HG03457 (cell line): ENCODE measurements around the gene ALB.

Source experiments
- ATAC-seq: cut with Tn5 transposase; IDR thresholded peaks from one replicate; pipeline ENCODE4 v1.9.1; 2021; ENCODE audit warnings: moderate number of reproducible peaks; ENCODE audit not compliant: unreplicated experiment

Gene ALB

GRCh38 chr4:73429118-73429517 is 25.0 kb downstream of the ALB start:
- ATAC-seq, result no peak

GRCh38 chr4:73429826-73430587 is 25.9 kb downstream of the ALB start:
- ATAC-seq, result no peak

DNA sequence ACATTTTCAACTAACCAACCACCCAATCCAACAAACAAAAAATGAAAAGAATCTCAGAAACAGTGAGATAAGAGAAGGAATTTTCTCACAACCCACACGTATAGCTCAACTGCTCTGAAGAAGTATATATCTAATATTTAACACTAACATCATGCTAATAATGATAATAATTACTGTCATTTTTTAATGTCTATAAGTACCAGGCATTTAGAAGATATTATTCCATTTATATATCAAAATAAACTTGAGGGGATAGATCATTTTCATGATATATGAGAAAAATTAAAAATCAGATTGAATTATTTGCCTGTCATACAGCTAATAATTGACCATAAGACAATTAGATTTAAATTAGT is 27.7 kb downstream of the ALB start:
- no peak for ATAC-seq

DNA sequence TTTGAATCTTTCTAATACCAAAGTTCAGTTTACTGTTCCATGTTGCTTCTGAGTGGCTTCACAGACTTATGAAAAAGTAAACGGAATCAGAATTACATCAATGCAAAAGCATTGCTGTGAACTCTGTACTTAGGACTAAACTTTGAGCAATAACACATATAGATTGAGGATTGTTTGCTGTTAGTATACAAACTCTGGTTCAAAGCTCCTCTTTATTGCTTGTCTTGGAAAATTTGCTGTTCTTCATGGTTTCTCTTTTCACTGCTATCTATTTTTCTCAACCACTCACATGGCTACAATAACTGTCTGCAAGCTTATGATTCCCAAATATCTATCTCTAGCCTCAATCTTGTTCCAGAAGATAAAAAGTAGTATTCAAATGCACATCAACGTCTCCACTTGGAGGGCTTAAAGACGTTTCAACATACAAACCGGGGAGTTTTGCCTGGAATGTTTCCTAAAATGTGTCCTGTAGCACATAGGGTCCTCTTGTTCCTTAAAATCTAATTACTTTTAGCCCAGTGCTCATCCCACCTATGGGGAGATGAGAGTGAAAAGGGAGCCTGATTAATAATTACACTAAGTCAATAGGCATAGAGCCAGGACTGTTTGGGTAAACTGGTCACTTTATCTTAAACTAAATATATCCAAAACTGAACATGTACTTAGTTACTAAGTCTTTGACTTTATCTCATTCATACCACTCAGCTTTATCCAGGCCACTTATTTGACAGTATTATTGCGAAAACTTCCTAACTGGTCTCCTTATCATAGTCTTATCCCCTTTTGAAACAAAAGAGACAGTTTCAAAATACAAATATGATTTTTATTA is 28.3 kb downstream of the ALB start:
- no peak for ATAC-seq

DNA sequence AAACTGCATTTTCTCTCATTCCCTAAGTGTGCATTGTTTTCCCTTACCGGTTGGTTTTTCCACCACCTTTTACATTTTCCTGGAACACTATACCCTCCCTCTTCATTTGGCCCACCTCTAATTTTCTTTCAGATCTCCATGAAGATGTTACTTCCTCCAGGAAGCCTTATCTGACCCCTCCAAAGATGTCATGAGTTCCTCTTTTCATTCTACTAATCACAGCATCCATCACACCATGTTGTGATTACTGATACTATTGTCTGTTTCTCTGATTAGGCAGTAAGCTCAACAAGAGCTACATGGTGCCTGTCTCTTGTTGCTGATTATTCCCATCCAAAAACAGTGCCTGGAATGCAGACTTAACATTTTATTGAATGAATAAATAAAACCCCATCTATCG is 29.1 kb downstream of the ALB start:
- ATAC-seq, result no peak

DNA sequence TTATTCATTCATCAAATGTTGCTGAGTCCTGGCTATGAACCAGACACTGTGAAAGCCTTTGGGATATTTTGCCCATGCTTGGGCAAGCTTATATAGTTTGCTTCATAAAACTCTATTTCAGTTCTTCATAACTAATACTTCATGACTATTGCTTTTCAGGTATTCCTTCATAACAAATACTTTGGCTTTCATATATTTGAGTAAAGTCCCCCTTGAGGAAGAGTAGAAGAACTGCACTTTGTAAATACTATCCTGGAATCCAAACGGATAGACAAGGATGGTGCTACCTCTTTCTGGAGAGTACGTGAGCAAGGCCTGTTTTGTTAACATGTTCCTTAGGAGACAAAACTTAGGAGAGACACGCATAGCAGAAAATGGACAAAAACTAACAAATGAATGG is 30.2 kb downstream of the ALB start:
- no peak for ATAC-seq

DNA sequence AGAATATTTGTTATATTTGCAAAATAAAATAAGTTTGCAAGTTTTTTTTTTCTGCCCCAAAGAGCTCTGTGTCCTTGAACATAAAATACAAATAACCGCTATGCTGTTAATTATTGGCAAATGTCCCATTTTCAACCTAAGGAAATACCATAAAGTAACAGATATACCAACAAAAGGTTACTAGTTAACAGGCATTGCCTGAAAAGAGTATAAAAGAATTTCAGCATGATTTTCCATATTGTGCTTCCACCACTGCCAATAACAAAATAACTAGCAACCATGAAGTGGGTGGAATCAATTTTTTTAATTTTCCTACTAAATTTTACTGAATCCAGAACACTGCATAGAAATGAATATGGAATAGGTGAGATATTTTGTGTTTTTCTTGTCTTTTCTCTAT is 31.9 kb downstream of the ALB start, which contains the start of gene AFP:
AFP (plus strand) TSS at position 238 of the 400 bp plus-strand sequence; CDS start at position 280, 42 bp downstream.
- ATAC-seq, result no peak

- no peak for ATAC-seq
Measured at GRCh38 chr4:73436674-73437557, 32.8 kb downstream of the ALB start.

GRCh38 chr4:73437558-73437956 is 33.5 kb downstream of the ALB start:
- ATAC-seq, result no peak

GRCh38 chr4:73438048-73438447 is 34.0 kb downstream of the ALB start:
- ATAC-seq, result no peak

GRCh38 chr4:73438582-73439215 is 34.6 kb downstream of the ALB start:
- ATAC-seq, result no peak

DNA sequence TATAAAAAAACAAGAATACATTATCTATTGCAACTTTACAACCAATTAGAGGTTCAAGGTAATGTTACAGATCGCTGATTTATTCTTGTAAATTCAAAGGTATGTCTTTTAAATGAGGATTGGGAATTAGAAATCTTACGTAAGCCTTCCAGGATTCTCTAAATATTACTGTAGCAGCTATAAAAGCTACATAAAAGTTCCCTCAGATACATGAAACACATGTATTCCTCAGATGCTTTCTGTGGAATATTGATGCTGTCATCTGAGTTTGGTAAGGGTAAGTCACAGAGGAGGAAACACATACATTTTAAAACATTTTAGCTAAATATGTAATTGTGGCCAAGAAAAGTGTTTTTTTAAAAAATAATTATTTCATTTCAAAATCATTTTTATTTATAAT is 35.4 kb downstream of the ALB start:
- no peak for ATAC-seq

DNA sequence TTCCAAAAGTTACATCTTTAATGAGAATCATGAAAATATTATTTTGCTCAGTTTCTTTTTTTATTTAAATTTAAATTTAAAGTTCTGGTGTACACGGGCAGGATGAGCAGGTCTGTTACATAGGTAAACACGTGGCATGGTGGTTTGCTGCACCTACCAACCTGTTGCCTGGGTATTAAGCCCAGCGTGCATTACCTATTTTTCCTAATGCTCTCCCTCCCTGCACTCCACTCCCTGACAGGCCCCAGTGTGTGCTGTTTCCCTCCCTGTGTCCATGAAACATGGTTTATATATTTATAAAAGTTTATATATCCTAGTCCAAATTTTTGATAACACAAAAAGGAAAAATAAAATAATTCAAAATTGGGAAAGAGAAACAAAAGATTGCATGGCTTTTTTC is 35.9 kb downstream of the ALB start:
- no peak for ATAC-seq

DNA sequence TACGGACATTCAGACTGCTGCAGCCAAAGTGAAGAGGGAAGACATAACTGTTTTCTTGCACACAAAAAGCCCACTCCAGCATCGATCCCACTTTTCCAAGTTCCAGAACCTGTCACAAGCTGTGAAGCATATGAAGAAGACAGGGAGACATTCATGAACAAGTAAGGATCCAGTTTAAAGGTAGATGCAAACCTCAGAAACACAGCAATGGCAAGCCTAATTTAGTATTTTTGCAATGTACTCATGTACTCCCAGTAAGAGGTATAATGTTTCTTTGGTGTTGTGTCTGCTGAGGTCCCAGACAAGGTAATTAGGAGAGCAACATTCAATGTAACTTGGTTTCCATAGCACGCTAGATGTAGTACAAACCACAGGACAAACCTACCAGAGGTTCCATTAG is 36.6 kb downstream of the ALB start:
- ATAC-seq, result no peak

- ATAC-seq, result no peak
Measured at GRCh38 chr4:73442275-73442674, 38.2 kb downstream of the ALB start.

GRCh38 chr4:73443224-73443623 is 39.1 kb downstream of the ALB start:
- ATAC-seq, result no peak

GRCh38 chr4:73445383-73446335 is 41.6 kb downstream of the ALB start:
- ATAC-seq, result no peak

- peak; percentile 99 for ATAC-seq
Measured at GRCh38 chr4:73446336-73446938, 42.4 kb downstream of the ALB start.

DNA sequence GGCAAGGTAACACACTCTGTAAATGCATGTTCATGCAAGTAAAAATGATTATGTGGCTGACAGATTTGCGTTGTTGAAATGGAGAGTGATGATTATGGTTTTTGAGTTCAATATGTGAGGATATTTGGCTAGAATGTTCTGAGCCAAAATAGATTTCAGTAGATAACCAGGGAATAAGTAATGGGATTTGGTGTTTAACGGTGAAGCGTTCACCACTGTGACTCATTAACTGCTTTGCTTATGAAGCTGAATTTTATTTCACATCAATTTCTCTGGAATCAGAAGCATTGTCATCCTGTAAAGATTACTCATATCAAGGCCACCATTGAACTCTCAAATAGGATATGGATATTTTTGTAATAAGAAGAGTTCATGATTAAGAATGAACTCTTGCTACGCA is 43.6 kb downstream of the ALB start:
- no peak for ATAC-seq
